NCI-H2196 (cell line): ENCODE data around the gene MSANTD2.

Experiments used
- DNase-seq: peaks from one replicate; lab custom pipeline; 2025; ENCODE audit not compliant: unreplicated experiment; lab: John Stamatoyannopoulos, UW

MSANTD2 gene

DNA sequence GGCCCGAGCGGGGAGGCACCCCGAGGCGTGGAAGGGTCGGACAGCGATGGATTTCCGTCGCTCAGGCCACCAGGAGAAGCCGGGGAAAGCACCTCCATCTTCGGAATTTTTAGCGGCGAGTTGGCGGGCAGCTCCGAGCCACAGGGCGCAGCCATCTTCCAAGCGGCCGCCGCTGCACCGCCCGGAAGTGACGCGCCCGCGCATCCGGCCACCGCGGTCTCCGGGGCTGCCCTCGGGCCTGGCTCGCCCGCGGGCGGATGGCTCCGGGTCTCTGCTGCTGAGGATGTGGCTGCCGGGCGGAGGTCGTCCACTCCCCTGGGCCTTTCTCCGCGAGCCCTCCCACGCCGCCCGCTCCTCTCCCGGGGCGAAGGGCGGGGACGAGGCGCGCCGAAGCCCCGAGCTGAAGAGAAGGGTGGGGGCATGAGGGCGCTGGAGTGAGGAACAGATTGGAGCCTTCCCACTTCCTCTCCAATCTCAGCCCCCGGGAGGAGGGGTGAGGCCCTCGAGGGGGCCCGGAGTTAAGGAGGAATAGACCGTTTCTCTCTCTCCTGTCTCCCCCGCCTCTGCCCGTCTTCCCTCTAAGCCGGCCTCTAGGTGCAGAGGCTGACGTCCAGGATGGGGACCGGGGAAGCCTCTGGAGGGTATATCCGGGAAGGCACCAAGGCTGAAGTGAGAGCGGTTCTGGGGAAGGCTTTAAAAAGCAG is at the start of gene MSANTD2:
Gene MSANTD2 (minus strand): TSS at position 181 of the 704 bp plus-strand sequence. CDS start 26 bp downstream, at position 155.
- peak; percentile 71 for DNase-seq

DNA sequence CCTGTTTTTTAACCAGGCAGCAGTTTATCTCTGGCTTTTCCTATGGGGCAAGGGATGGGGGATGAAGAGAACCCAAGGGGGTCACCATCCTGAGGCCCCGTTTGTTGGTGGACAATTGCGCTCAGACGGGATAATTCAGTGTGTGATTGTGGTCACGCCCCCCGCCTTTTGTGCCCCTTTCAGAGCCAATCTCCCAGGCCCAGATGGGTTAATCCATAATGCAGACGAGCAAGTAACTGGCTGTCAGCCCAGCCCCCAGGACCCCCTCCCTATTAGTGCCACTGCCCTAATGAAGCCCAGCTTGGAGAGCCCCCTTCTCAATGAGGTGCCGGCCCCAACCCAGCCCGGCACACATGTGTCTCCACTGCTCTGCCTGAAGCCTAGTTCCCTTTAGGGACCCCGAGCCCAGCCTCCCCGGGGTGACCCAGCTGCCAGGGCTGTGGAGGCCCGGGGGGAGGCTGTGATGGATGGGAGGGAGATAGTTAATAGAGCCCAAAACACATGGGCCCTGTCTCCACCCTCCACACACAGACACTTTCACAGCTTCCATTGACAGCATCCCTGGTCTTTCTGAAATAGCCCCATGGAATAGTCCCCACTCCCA is 46.0 kb upstream of the MSANTD2 start:
- DNase-seq: no peak

DNA sequence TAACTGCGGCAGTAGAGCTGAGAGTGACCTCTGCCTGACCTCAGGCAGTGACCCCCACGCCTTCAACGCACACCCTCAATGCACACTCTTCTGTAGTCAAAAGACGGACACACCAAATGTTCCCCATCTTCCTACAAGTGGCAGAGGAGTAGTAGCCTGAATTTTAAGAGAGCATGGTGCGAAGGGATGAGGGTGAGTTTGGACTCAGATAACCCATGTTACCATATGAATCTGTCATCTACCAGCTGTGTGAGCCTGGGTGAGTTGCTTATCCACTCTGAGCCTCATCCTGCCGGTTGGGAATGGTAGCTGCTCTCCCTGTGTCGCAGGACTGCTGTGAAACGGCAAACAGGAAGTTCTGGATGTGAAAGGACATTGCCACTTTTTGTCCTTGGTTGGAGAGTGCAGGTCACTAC is 44.5 kb upstream of the MSANTD2 start:
- no peak for DNase-seq

GRCh38 chr11:124843616-124843910 is 43.4 kb upstream of the MSANTD2 start:
- DNase-seq: no peak

DNA sequence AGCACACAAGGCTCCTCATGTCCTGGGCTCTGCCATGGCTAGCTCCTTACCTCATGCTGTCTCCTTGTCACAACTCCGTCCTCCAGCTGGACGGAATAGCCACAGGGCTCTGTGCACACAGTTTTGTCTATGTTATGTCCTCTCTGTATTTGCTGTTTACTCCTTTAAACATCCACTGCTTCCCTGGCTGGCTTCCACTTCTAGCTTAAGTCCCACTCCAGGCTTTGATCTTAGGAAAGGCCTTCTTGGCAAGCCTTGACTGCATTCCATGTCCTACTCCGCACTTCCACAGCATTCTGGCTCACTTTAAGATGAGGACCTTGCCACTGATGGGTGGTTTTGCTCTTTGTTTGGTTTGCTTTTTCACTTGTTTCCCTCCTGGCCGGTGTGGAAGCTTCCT is 42.1 kb upstream of the MSANTD2 start:
- peak; percentile 47 for DNase-seq

- DNase-seq: peak; percentile 60
Observed at GRCh38 chr11:124841840-124842239, 41.6 kb upstream of the MSANTD2 start.

DNA sequence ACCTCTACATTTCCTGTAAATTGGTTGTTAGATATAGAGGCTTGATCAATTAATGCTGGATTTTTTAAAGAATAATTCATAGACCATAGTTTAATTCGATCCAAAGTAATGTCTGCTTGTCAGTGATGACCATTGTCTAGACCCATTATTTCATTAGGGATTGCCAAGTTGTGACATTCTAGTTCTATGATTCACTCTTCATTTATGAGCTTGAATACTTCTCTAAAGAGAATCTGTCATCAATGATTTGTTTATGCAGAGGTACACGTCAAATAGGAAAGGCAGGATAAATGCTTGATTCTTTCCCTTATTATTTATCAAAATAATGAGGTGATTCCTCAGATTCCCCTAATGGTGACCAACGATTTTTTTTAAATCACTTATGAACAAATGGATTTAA is 41.0 kb upstream of the MSANTD2 start:
- no peak for DNase-seq

GRCh38 chr11:124840666-124841065 is 40.5 kb upstream of the MSANTD2 start:
- DNase-seq: no peak

DNA sequence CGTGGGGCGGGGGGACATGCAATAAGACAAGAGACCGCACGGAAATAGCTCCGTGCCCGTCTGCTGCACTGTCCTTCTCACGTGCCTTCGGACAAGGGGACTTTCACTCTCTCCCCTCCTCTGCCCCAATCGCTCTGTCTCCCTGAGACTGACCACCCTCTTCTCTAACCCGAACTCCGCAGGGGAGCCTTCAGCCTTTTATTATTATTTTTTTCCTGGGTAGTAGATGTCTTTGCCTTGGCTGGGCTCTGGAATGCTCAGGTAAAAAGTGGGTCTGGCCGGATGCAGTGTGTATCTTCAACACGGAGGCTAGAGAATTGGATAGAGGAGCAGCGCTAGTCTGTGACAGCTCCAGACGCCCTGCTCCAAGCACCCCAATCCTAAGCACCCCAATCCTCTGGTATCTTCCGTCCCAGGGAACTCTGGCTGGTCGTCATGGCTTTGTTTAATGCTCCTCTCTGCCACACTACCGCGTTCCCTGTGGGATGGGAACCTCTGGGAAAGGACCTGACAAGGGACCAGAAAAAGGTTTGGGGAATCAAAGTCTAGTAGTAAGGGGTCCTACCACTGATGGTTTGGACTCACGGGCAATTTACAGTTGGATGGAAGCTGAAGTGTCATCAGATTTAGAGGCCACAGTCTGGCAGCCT is 39.9 kb upstream of the MSANTD2 start:
- no peak for DNase-seq

GRCh38 chr11:124839128-124839971 is 39.1 kb upstream of the MSANTD2 start:
- no peak for DNase-seq

GRCh38 chr11:124838805-124839127 is 38.6 kb upstream of the MSANTD2 start:
- no peak for DNase-seq

DNA sequence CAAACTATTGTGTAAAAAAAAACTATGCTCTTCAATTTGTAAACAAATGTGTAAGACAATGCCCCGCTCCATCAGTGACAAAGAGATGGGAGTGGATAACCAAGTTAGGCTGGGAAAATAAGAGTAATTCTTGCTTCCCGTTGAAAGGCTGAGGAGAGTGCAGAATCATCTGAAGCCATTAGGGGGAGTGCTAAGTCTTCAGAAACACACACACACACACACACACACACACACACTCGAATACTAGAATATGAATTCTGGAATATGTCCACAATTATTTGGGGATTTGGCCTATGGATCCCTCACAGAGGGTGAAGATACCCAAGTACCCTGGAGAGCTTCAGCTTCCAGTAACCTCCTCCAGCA is 37.3 kb upstream of the MSANTD2 start:
- DNase-seq: peak; percentile 71

GRCh38 chr11:124835918-124836317 is 35.7 kb upstream of the MSANTD2 start:
- no peak for DNase-seq

DNA sequence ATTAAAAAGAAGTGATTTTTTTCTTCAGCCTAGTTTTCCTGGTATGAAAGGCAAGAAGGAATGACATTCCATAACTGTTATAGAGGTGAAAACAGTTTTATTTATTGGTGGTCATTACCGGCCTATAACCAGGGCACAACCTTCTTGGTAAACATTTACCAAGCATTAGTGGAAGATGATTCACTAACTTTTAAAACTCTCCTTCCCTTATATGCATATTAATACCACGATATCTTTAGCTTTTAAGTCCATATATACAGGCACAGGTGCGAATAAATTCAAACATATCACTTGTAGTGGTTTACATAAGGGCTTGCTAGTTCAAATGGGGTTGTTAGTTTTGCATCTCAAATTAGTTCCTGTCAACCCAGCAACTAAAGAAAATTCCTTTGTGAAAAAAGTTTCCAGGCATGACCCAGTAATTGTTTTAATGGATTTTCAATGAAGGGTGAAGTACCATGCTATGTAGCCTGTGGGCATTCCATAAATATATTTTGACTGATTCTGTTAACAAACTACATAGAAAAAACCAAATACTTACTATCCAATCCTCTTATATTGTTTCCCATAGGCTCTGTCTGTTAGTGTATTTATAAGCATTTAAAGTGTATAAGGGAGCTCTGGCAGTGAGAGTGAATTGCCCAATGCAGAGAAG is 34.4 kb upstream of the MSANTD2 start:
- DNase-seq: no peak

- no peak for DNase-seq
Observed at GRCh38 chr11:124832571-124832970, 32.4 kb upstream of the MSANTD2 start.

- DNase-seq: no peak
Observed at GRCh38 chr11:124831897-124832296, 31.7 kb upstream of the MSANTD2 start.

DNA sequence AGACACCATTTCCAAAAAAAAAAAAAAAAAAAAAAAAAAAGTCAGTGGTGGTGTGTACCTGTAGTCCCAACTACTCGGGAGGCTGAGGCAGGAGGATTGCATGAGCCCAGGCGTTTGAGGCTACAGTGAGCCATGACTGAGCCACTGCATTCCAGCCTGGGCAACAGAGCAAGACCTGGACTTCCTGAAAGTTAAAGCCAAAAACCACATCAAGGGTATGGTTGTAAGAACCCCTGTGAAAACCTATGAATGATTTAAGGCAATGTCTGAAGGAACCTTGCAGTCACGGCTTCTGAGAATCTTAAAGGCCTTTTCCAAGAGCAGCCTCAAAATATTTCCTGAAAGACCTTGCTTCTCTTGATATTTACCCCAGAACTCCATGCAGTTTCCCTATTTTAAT is 30.5 kb upstream of the MSANTD2 start:
- DNase-seq: no peak

GRCh38 chr11:124829986-124830385 is 29.8 kb upstream of the MSANTD2 start:
- no peak for DNase-seq

- no peak for DNase-seq
Observed at GRCh38 chr11:124825876-124826275, 25.7 kb upstream of the MSANTD2 start.

- DNase-seq: no peak
Observed at GRCh38 chr11:124823512-124824376, 23.5 kb upstream of the MSANTD2 start.
